HEK293 (cell line): ENCODE measurements around the gene LEFTY1.

Experiments
- GLI4 ChIP-seq: fragments of 450-650 bp; formaldehyde crosslinking; IDR thresholded peaks from 2 replicates; pipeline ENCODE4 v1.5.1; 2016; ENCODE audit warnings: missing biosample characterization, missing genetic modification characterization
- KLF16 ChIP-seq: fragments of 450-650 bp; formaldehyde crosslinking; IDR thresholded peaks from 2 replicates; pipeline ENCODE4 v1.5.1; 2017; ENCODE audit warnings: missing biosample characterization, missing genetic modification characterization
- KLF9 ChIP-seq: fragments of 450-650 bp; formaldehyde crosslinking; IDR thresholded peaks from 2 replicates; pipeline ENCODE4 v1.5.1; 2016; ENCODE audit warnings: missing biosample characterization, missing genetic modification characterization, low read depth
- MZF1 ChIP-seq: fragments of 450-650 bp; formaldehyde crosslinking; IDR thresholded peaks from 2 replicates; pipeline ENCODE4 v1.5.1; 2017; ENCODE audit warnings: missing biosample characterization, missing genetic modification characterization, borderline replicate concordance
- OSR2 ChIP-seq: fragments of 450-650 bp; formaldehyde crosslinking; IDR thresholded peaks from 2 replicates; pipeline ENCODE4 v1.5.1; 2016; ENCODE audit warnings: missing biosample characterization, missing genetic modification characterization
- PBX3 ChIP-seq: sonication (generic); formaldehyde crosslinking; IDR thresholded peaks from 2 replicates; pipeline ENCODE4 v1.8.1; 2022; ENCODE audit warnings: mild to moderate bottlenecking, moderate library complexity, missing genetic modification reagents
- SP2 ChIP-seq: fragments of 450-650 bp; formaldehyde crosslinking; IDR thresholded peaks from 2 replicates; pipeline ENCODE4 v1.5.1; 2016; ENCODE audit warnings: missing biosample characterization, missing genetic modification characterization
- TCF7L2 ChIP-seq: IDR thresholded peaks from 2 replicates; pipeline ENCODE4 v1.6.1; 2011; ENCODE audit warnings: low read depth, mild to moderate bottlenecking, inconsistent platforms, low read length, moderate library complexity, borderline replicate concordance
- TSHZ1 ChIP-seq: fragments of 450-650 bp; formaldehyde crosslinking; IDR thresholded peaks from 2 replicates; pipeline ENCODE4 v1.5.1; 2016; ENCODE audit warnings: missing biosample characterization, missing genetic modification characterization, borderline replicate concordance
- ZNF121 ChIP-seq: fragments of 450-650 bp; formaldehyde crosslinking; IDR thresholded peaks from 2 replicates; pipeline ENCODE4 v1.5.1; 2016; ENCODE audit warnings: missing biosample characterization, missing genetic modification characterization
- ZNF133 ChIP-seq: fragments of 450-650 bp; formaldehyde crosslinking; IDR thresholded peaks from 2 replicates; pipeline ENCODE4 v1.5.1; 2016; ENCODE audit warnings: missing biosample characterization, missing genetic modification characterization
- ZNF214 ChIP-seq: fragments of 450-650 bp; formaldehyde crosslinking; IDR thresholded peaks from 2 replicates; pipeline ENCODE4 v1.5.1; 2017; ENCODE audit warnings: missing biosample characterization, mild to moderate bottlenecking, missing genetic modification characterization, borderline replicate concordance
- ZNF341 ChIP-seq: fragments of 450-650 bp; formaldehyde crosslinking; IDR thresholded peaks from 2 replicates; pipeline ENCODE4; 2016; ENCODE audit warnings: low read depth, missing biosample characterization, missing genetic modification characterization
- ZNF473 ChIP-seq: fragments of 450-650 bp; formaldehyde crosslinking; IDR thresholded peaks from 2 replicates; pipeline ENCODE4 v1.5.1; 2017; ENCODE audit warnings: missing biosample characterization, missing genetic modification characterization
- ZNF48 ChIP-seq: fragments of 450-650 bp; formaldehyde crosslinking; IDR thresholded peaks from 2 replicates; pipeline ENCODE4 v1.5.1; 2016; ENCODE audit warnings: missing biosample characterization, missing genetic modification characterization
- ZNF510 ChIP-seq: fragments of 450-650 bp; formaldehyde crosslinking; IDR thresholded peaks from 2 replicates; pipeline ENCODE4 v1.5.1; 2018; ENCODE audit warnings: mild to moderate bottlenecking, missing genetic modification characterization, missing biosample characterization; ENCODE audit not compliant: insufficient replicate concordance
- ZNF529 ChIP-seq: fragments of 450-650 bp; formaldehyde crosslinking; IDR thresholded peaks from 2 replicates; pipeline ENCODE4 v1.5.1; 2017; ENCODE audit warnings: missing genetic modification characterization, missing biosample characterization; ENCODE audit not compliant: insufficient replicate concordance
- ZNF549 ChIP-seq: fragments of 450-650 bp; IDR thresholded peaks from 2 replicates; pipeline ENCODE4 v1.5.1; 2018; ENCODE audit warnings: missing biosample characterization, missing genetic modification characterization, mild to moderate bottlenecking, inconsistent platforms, moderate library complexity
- ZNF560 ChIP-seq: fragments of 450-650 bp; formaldehyde crosslinking; IDR thresholded peaks from 2 replicates; pipeline ENCODE4 v1.5.1; 2017; ENCODE audit warnings: missing biosample characterization, missing genetic modification characterization, borderline replicate concordance
- ZNF600 ChIP-seq: fragments of 450-650 bp; formaldehyde crosslinking; IDR thresholded peaks from 2 replicates; pipeline ENCODE4 v1.5.1; 2016; ENCODE audit warnings: missing biosample characterization, missing genetic modification characterization
- ZNF660 ChIP-seq: fragments of 450-650 bp; IDR thresholded peaks from 2 replicates; pipeline ENCODE4 v1.5.1; 2018; ENCODE audit warnings: missing biosample characterization, mild to moderate bottlenecking, missing genetic modification characterization
- ZNF670 ChIP-seq: fragments of 450-650 bp; formaldehyde crosslinking; IDR thresholded peaks from 2 replicates; pipeline ENCODE4 v1.5.1; 2016; ENCODE audit warnings: missing biosample characterization, missing genetic modification characterization, low read depth
- ZNF843 ChIP-seq: fragments of 450-650 bp; formaldehyde crosslinking; IDR thresholded peaks from 2 replicates; pipeline ENCODE4 v1.5.1; 2016; ENCODE audit warnings: missing biosample characterization, missing genetic modification characterization
- TF ChIP-seq, protein P1 (sequence below): fragments of 450-650 bp; formaldehyde crosslinking; IDR thresholded peaks from 2 replicates; pipeline ENCODE4 v1.5.1; 2016; ENCODE audit warnings: missing biosample characterization, missing genetic modification characterization
- TF ChIP-seq, protein P2 (sequence below): fragments of 450-650 bp; formaldehyde crosslinking; IDR thresholded peaks from 2 replicates; pipeline ENCODE4 v1.5.1; 2016; ENCODE audit warnings: missing biosample characterization, missing genetic modification characterization
- TF ChIP-seq, protein P3 (sequence below): fragments of 450-650 bp; formaldehyde crosslinking; IDR thresholded peaks from 2 replicates; pipeline ENCODE4 v1.5.1; 2016; ENCODE audit warnings: missing biosample characterization, missing genetic modification characterization
- TF ChIP-seq, protein P4 (sequence below): fragments of 450-650 bp; formaldehyde crosslinking; IDR thresholded peaks from 2 replicates; pipeline ENCODE4 v1.5.1; 2016; ENCODE audit warnings: missing biosample characterization, missing genetic modification characterization

LEFTY1 gene

DNA sequence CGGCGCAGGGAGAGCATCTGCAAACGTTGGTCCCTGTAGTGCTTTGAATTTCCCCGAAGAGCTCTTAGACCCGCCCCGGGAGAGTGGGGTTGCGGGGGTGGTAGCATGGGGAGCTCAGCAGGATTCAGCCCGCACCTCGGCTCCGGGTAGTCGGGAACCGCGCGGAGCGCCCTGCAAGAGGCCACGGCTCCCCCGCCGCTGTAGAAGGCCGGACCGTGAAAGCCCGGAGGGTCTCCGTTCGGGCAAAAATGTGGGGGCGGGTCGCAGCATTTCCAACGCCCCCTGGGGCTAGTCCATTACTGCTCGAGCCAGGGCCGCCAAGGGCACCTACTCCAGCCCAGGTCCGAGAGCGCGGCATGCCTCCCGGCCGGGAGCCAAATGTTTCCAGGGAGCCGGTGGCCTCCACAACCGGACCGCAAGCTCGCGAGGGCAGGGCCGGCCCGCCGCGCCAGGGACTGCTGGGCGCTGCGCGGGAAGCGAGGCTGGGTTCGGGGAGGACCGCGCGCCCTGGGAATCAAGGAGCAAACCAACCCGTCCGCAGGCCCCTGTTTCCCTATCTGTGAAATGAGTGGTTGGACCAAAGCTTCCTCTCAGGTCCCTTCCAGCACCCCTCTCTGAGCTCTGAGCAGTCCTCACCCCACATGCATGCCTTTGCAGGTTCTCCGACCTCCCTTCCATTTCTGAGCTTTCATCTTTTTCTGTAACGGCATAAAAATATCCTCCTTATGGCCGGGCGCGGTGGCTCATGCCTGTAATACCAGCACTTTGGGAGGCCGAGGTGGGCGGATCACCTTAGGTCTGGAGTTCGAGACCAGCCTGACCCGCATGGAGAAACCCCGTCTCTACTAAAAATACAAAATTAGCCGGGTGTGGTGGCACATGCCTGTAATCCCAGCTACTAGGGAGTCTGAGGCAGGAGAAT is 6.0 kb downstream of the LEFTY1 start (continued):
- TF ChIP-seq ZNF121 (tag by site-specific recombination) (no peak), TCF7L2 (no peak), SP2 (peak; percentile 34), ZNF48 (tag by site-specific recombination) (no peak), ZNF600 (peak; percentile 43), PBX3 (CRISPR knock-in tag) (no peak), ZNF529 (no peak), ZNF341 (no peak), ZNF560 (no peak), ZNF660 (peak; percentile 76), ZNF214 (no peak), ZNF843 (no peak; the same call in 1 of the 2 replicates), GLI4 (no peak), KLF9 (tag by site-specific recombination) (no peak), ZNF670 (tag by site-specific recombination) (no peak), MZF1 (no peak), KLF16 (tag by site-specific recombination) (peak; percentile 53; the same call in 1 of the 2 replicates), TSHZ1 (tag by site-specific recombination) (no peak), OSR2 (no peak), ZNF133 (tag by site-specific recombination) (no peak), ZNF549 (tag by site-specific recombination) (no peak), ZNF510 (tag by site-specific recombination) (no peak), ZNF473 (tag by site-specific recombination) (no peak)
- TF ChIP-seq, protein P1, sequence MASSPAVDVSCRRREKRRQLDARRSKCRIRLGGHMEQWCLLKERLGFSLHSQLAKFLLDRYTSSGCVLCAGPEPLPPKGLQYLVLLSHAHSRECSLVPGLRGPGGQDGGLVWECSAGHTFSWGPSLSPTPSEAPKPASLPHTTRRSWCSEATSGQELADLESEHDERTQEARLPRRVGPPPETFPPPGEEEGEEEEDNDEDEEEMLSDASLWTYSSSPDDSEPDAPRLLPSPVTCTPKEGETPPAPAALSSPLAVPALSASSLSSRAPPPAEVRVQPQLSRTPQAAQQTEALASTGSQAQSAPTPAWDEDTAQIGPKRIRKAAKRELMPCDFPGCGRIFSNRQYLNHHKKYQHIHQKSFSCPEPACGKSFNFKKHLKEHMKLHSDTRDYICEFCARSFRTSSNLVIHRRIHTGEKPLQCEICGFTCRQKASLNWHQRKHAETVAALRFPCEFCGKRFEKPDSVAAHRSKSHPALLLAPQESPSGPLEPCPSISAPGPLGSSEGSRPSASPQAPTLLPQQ (tag by site-specific recombination) = no peak
- TF ChIP-seq, protein P2, sequence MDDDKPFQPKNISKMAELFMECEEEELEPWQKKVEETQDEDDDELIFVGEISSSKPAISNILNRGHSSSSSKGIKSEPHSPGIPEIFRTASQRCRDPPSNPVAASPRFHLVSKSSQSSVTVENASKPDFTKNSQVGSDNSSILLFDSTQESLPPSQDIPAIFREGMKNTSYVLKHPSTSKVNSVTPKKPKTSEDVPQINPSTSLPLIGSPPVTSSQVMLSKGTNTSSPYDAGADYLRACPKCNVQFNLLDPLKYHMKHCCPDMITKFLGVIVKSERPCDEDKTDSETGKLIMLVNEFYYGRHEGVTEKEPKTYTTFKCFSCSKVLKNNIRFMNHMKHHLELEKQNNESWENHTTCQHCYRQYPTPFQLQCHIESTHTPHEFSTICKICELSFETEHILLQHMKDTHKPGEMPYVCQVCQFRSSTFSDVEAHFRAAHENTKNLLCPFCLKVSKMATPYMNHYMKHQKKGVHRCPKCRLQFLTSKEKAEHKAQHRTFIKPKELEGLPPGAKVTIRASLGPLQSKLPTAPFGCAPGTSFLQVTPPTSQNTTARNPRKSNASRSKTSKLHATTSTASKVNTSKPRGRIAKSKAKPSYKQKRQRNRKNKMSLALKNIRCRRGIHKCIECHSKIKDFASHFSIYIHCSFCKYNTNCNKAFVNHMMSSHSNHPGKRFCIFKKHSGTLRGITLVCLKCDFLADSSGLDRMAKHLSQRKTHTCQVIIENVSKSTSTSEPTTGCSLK (tag by site-specific recombination) = no peak
- TF ChIP-seq, protein P3, sequence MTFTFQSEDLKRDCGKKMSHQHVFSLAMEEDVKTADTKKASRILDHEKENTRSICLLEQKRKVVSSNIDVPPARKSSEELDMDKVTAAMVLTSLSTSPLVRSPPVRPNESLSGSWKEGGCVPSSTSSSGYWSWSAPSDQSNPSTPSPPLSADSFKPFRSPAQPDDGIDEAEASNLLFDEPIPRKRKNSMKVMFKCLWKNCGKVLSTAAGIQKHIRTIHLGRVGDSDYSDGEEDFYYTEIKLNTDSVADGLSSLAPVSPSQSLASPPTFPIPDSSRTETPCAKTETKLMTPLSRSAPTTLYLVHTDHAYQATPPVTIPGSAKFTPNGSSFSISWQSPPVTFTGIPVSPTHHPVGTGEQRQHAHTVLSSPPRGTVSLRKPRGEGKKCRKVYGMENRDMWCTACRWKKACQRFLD (tag by site-specific recombination) = no peak
- TF ChIP-seq, protein P4, sequence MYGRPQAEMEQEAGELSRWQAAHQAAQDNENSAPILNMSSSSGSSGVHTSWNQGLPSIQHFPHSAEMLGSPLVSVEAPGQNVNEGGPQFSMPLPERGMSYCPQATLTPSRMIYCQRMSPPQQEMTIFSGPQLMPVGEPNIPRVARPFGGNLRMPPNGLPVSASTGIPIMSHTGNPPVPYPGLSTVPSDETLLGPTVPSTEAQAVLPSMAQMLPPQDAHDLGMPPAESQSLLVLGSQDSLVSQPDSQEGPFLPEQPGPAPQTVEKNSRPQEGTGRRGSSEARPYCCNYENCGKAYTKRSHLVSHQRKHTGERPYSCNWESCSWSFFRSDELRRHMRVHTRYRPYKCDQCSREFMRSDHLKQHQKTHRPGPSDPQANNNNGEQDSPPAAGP (tag by site-specific recombination) = no peak
